ENCODE data around the gene FXYD1. TPM values are rescaled to one million over a fixed set of nuclear protein-coding genes. Genes with fewer than 3 reads are reported as not detected.

The FXYD1 gene
- total and polyA plus RNA-seq, 2 of the 8 experiments (the other 6 are each of a cell fraction or from before 2014, with no cell fraction given), result 1.6 to 8.1 TPM

DNA sequence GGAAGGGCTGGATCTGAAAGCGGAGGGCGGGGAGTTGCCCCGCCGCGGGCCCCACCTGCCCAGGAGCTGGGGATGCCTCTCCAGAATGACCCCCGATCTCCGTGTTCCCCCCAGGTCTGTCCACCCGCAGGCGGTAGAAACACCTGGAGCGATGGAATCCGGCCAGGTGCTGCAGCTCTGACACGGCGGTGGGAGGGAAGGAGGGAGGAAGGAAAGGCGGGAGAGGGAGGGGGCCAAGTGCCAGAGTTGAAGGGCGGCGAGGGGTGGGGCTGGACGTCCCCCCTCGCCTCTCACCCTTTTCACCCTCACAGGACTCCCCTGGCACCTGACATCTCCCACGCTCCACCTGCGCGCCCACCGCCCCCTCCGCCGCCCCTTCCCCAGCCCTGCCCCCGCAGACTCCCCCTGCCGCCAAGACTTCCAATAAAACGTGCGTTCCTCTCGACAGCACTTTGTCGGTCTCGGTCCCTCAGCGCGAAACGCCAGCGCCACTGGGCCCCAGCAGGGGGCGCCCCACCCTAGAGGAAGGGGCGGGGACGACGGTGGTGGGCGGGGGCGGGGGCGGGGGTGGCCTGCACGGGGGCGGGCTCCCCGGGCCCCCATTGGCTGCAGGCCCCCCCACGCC is 4.1 kb downstream of the FXYD1 start (continued):
- TF ChIP-seq USF2 (IDR thresholded peaks at IDR 0.05; ENCODE audit: low read length), result no peak
- TF ChIP-seq GABPA (IDR thresholded peaks at IDR 0.05; ENCODE audit: borderline replicate concordance, insufficient read depth, low read length), result no peak
- no peak for TF ChIP-seq CHD1 (IDR thresholded peaks at IDR 0.05; ENCODE audit: low read depth, low read length)
- no peak for TF ChIP-seq CTBP2 (IDR thresholded peaks at IDR 0.05; ENCODE audit: borderline replicate concordance, insufficient read depth, insufficient read length, low read length)
- TF ChIP-seq BRCA1 (IDR thresholded peaks at IDR 0.05; ENCODE audit: low read depth, low read length), result no peak
- TF ChIP-seq BACH1 (IDR thresholded peaks at IDR 0.05; ENCODE audit: low read length), result no peak
- peak; percentile 11; the same call in 1 of the 2 replicates for TF ChIP-seq TAF1 (IDR thresholded peaks at IDR 0.05; ENCODE audit: low read depth, low read length)
- peak; percentile 38 for TF ChIP-seq ASH2L (IDR thresholded peaks at IDR 0.05; ENCODE audit: low read length)
- TF ChIP-seq TEAD4 (IDR thresholded peaks at IDR 0.05; ENCODE audit: low read depth, low read length), result no peak
- no peak for TF ChIP-seq KDM1A (IDR thresholded peaks at IDR 0.05; ENCODE audit: borderline replicate concordance, low read length)
- TF ChIP-seq CEBPB (IDR thresholded peaks at IDR 0.05; ENCODE audit: low read depth, low read length), result no peak
- no peak for TF ChIP-seq TAF7 (optimal IDR thresholded peaks at IDR 0.05; ENCODE audit: borderline replicate concordance, low read depth, low read length)
- TF ChIP-seq KDM4A (IDR thresholded peaks at IDR 0.05; ENCODE audit: low read depth, low read length, severe bottlenecking), result peak; percentile 21
- TF ChIP-seq EGR1 (IDR thresholded peaks at IDR 0.05; ENCODE audit: borderline replicate concordance, low read depth, low read length), result no peak
- peak; percentile 90 for TF ChIP-seq TCF12 (IDR thresholded peaks at IDR 0.05; ENCODE audit: low read depth, low read length)
- TF ChIP-seq RAD21 (IDR thresholded peaks at IDR 0.05 in 1 of 2, conservative IDR thresholded peaks at IDR 0.05 in 1 of 2; ENCODE audit: low read depth in 2 of 2, low read length in 2 of 2), result peak in 1 of 2 experiments; percentile 56; a peak in 3 of 4 replicates
- TF ChIP-seq CREB1 (IDR thresholded peaks at IDR 0.05), result peak; percentile 5; the same call in 1 of the 2 replicates
- TF ChIP-seq CBX8 (IDR thresholded peaks at IDR 0.05; ENCODE audit: borderline replicate concordance, low read depth, low read length), result no peak
- TF ChIP-seq NRF1 (IDR thresholded peaks at IDR 0.05; ENCODE audit: low read depth, low read length), result no peak

Measured in H1 (cell line).